GM12872 (cell line): ENCODE data around the gene HOXC9.
A peak's percentile ranks its signal among the peaks of the same experiment; 100 is the strongest.

Source experiments
- CTCF ChIP-seq: IDR thresholded peaks from 3 replicates; pipeline ENCODE4 v1.5.1; 2011; ENCODE audit warnings: low read depth, mild to moderate bottlenecking, low read length, moderate library complexity; ENCODE audit not compliant: insufficient read depth

The HOXC9 gene

GRCh38 chr12:54051026-54051842 is 51.3 kb downstream of the HOXC9 start:
- TF ChIP-seq CTCF: no peak

- no peak for TF ChIP-seq CTCF
Measured at GRCh38 chr12:54051874-54052437, 52.0 kb downstream of the HOXC9 start.

- 0 out of 3 replicates have a peak, but pooled peaks have one; percentile 1 for TF ChIP-seq CTCF
Measured at GRCh38 chr12:54052438-54053002, 52.6 kb downstream of the HOXC9 start.
